Suprapubic skin (tissue), 4 donors: Measurements from ENCODE around the gene COL5A2. TPM values are rescaled to one million over a fixed set of nuclear protein-coding genes. Genes with fewer than 3 reads are reported as not detected.

Source experiments
- DNase-seq, 2 donors: peaks; one replicate each; pipeline ENCODE4 v3.0.0-alpha.2; 2019; ENCODE audit warnings: low spot score in 2 of 2
- H3K27ac ChIP-seq: fragments of 200-600 bp; sonication (generic); one replicate; pipeline ENCODE4 v1.5.1; 2019
- H3K27me3 ChIP-seq: fragments of 200-600 bp; sonication (generic); one replicate; pipeline ENCODE4 v1.5.1; 2019
- H3K36me3 ChIP-seq: fragments of 200-600 bp; sonication (generic); one replicate; pipeline ENCODE4 v1.5.1; 2019
- H3K4me1 ChIP-seq: fragments of 200-600 bp; sonication (generic); one replicate; pipeline ENCODE4 v1.5.1; 2019
- H3K4me3 ChIP-seq: fragments of 200-600 bp; sonication (generic); one replicate; pipeline ENCODE4 v1.5.1; 2019; ENCODE audit warnings: mild to moderate bottlenecking
- H3K9me3 ChIP-seq: fragments of 200-600 bp; sonication (generic); one replicate; pipeline ENCODE4 v1.5.1; 2019
- CTCF ChIP-seq, 2 donors: fragments of 200-600 bp in 1 of 2; fragments of 450-650 bp in 1 of 2; sonication (generic) in 1 of 2; IDR thresholded peaks; one replicate each; pipeline ENCODE4 v1.5.1; 2016 to 2019; ENCODE audit warnings: antibody characterized with exemption in 2 of 2, mild to moderate bottlenecking in 1 of 2, moderate library complexity in 1 of 2
- EP300 ChIP-seq: sonication (generic); formaldehyde crosslinking; IDR thresholded peaks from one replicate; pipeline ENCODE4 v1.6.1; 2017; ENCODE audit warnings: antibody characterized with exemption
- POLR2A ChIP-seq, 2 donors: fragments of 450-650 bp; IDR thresholded peaks; one replicate each; pipeline ENCODE4 v1.6.1; 2017; ENCODE audit warnings: antibody characterized with exemption in 2 of 2, mild to moderate bottlenecking in 2 of 2, moderate library complexity in 2 of 2
- POLR2AphosphoS5 ChIP-seq, 3 donors: sonication (generic); formaldehyde crosslinking; IDR thresholded peaks; one replicate each; pipeline ENCODE4 v1.6.1; 2017; ENCODE audit warnings: antibody characterized with exemption in 3 of 3
- WGBS: methylation state at CpG from one replicate; pipeline ENCODE4 v1.1.5; 2018; 5-methylcytosine and 5-hydroxymethylcytosine counted together
- total RNA-seq, 4 donors: library from RNA; depleted of rRNA; stranded (reverse); fragments of >200 nt; gene quantifications; one replicate each; pipeline ENCODE4 v1.1.0, GENCODE V29; 2016

The COL5A2 gene
- total RNA-seq, 4 donors from 2014 or later = 14.1 to 17.6 (median 16.3) TPM

GRCh38 chr2:189024901-189025618 lies 154.5 kb downstream of the COL5A2 start:
- 25% methylated on average over 3 of the region's 3 CpGs for WGBS
- H3K4me3 ChIP-seq = no peak overlapping the region
- no peaks in the 10 kb centered on the region for H3K9me3 ChIP-seq
- no peaks in the 10 kb centered on the region for H3K36me3 ChIP-seq
- TF ChIP-seq CTCF (IDR thresholded peaks at IDR 0.05) (no peak), EP300 (no peak), POLR2AphosphoS5 (IDR thresholded peaks at IDR 0.05) (no peak), POLR2A (IDR thresholded peaks at IDR 0.05) (no peak)
- no peaks in the 10 kb centered on the region for H3K27me3 ChIP-seq
- peaks cover 7% of the 10 kb centered on the region for H3K4me1 ChIP-seq
- no peak for DNase-seq
- H3K27ac ChIP-seq = peak overlapping the region; percentile 57

- no peak for DNase-seq
- H3K27ac ChIP-seq = peak overlapping the region; percentile 83
Measured at GRCh38 chr2:189022492-189022891, 157.1 kb downstream of the COL5A2 start.

DNA sequence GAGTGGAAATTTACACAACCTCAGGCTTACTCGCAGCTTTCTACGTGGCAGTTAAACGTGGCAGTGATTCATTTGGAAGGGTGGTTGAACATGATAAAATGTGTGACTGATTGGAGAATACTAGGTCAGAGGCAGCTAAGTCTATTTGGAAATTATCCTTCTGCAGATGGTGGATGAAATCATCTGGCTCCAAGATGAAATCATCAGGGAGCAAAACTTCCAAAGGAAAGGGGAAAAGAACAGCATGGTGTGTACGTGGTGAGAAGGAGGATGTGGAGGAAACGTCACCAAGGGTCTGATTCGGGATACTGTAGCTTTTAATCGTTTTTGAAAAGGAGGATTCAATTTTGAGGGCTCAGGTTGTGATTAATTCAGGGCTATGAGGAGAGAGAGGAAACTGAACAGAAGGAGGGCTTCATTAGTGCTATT lies 157.5 kb downstream of the COL5A2 start:
- H3K36me3 ChIP-seq = no peaks in the 10 kb centered on the region
- no peaks in the 10 kb centered on the region for H3K9me3 ChIP-seq
- no peak overlapping the region for H3K4me3 ChIP-seq
- WGBS = 47% methylated on average over 7 of the region's 7 CpGs
- peaks cover 7% of the 10 kb centered on the region for H3K4me1 ChIP-seq
- H3K27ac ChIP-seq = peak overlapping the region; percentile 83
- TF ChIP-seq POLR2AphosphoS5 (IDR thresholded peaks at IDR 0.05) (peak in 1 of 3 donors; percentile 69), CTCF (IDR thresholded peaks at IDR 0.05) (no peak), POLR2A (IDR thresholded peaks at IDR 0.05) (no peak), EP300 (no peak)
- H3K27me3 ChIP-seq = no peaks in the 10 kb centered on the region
- no peak for DNase-seq

More at GRCh38 chr2:189022492-189022891, 157.1 kb downstream of the COL5A2 start:
- TF ChIP-seq POLR2AphosphoS5 (IDR thresholded peaks at IDR 0.05) = no peak
- no peak for TF ChIP-seq POLR2A (IDR thresholded peaks at IDR 0.05)
- TF ChIP-seq CTCF (IDR thresholded peaks at IDR 0.05) = no peak
- TF ChIP-seq EP300 = no peak
- H3K9me3 ChIP-seq = no peaks in the 10 kb centered on the region
- H3K4me1 ChIP-seq = peaks cover 7% of the 10 kb centered on the region
- H3K27me3 ChIP-seq = no peaks in the 10 kb centered on the region
- WGBS = 53% methylated on average over 3 of the region's 3 CpGs
- no peaks in the 10 kb centered on the region for H3K36me3 ChIP-seq
- no peak overlapping the region for H3K4me3 ChIP-seq

DNA sequence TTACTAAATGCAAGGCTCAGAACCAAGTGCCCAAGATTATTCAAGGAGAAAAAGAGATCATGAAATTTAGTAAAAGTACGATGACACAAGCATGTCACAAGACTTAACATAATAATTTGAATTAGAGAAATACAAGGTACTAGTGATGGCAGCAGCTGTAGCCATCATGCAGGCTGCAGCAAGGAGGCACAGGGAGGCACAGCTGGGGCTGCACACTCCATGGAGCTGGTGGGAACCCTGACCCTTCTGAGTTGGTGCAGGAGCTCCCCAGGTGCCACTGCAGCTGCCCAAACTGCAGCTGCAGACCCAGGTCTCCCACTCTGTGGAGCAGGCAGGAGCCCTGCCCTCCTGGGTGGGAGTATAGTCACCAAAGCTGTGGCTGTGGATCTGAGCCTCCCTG lies 159.4 kb downstream of the COL5A2 start:
- DNase-seq = no peak
- WGBS = 67% methylated on average over 1 of the region's 1 CpG
- no peak for TF ChIP-seq POLR2A (IDR thresholded peaks at IDR 0.05)
- TF ChIP-seq EP300 = no peak
- TF ChIP-seq CTCF (IDR thresholded peaks at IDR 0.05) = no peak
- TF ChIP-seq POLR2AphosphoS5 (IDR thresholded peaks at IDR 0.05) = no peak
- Histone ChIP-seq H3K9me3 (no peaks in the 10 kb centered on the region), H3K27me3 (no peaks in the 10 kb centered on the region), H3K4me1 (peaks cover 2% of the 10 kb centered on the region), H3K27ac (no peak overlapping the region), H3K4me3 (no peak overlapping the region), H3K36me3 (no peaks in the 10 kb centered on the region)

DNA sequence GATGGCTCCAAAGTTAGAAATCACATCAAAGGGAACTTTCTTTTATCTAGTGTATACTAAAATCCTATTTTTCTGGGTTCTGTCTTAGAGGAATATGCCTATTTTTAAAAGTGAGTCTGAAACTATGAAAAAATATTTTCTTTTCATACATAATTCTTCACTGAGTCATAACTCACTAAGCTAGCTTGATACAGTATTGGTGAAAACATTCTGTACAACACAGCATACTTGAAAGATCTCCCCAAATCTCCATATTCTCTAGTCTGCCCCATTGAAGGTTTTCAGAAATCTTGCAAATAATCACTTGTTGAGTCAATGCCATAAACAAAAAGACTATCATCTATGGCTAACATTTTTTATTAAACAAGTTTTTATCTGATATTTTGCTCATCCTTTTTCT lies 160.9 kb downstream of the COL5A2 start:
- TF ChIP-seq CTCF (IDR thresholded peaks at IDR 0.05) (no peak), EP300 (no peak), POLR2A (IDR thresholded peaks at IDR 0.05) (no peak), POLR2AphosphoS5 (IDR thresholded peaks at IDR 0.05) (no peak)
- no peak overlapping the region for H3K27ac ChIP-seq
- H3K9me3 ChIP-seq = no peaks in the 10 kb centered on the region
- H3K4me3 ChIP-seq = no peak overlapping the region
- H3K36me3 ChIP-seq = no peaks in the 10 kb centered on the region
- no peaks in the 10 kb centered on the region for H3K27me3 ChIP-seq
- no peaks in the 10 kb centered on the region for H3K4me1 ChIP-seq
- DNase-seq = no peak
